Lower leg skin (tissue), 3 donors: ENCODE data around the gene SON.

Source experiments
- POLR2A ChIP-seq, 2 donors: fragments of 450-650 bp; IDR thresholded peaks; one replicate each; pipeline ENCODE4 v1.6.1; 2016 to 2017; ENCODE audit warnings: antibody characterized with exemption in 2 of 2, mild to moderate bottlenecking in 1 of 2, moderate library complexity in 1 of 2
- TF ChIP-seq, protein P1 (sequence below), 3 donors: fragments of 450-650 bp; IDR thresholded peaks; one replicate each; pipeline ENCODE4 v1.5.1; 2016; ENCODE audit warnings: antibody characterized with exemption in 3 of 3, mild to moderate bottlenecking in 3 of 3, moderate library complexity in 2 of 3

GRCh38 chr21:33512481-33512880 is 30.4 kb upstream of the SON start:
- TF ChIP-seq, protein P1, sequence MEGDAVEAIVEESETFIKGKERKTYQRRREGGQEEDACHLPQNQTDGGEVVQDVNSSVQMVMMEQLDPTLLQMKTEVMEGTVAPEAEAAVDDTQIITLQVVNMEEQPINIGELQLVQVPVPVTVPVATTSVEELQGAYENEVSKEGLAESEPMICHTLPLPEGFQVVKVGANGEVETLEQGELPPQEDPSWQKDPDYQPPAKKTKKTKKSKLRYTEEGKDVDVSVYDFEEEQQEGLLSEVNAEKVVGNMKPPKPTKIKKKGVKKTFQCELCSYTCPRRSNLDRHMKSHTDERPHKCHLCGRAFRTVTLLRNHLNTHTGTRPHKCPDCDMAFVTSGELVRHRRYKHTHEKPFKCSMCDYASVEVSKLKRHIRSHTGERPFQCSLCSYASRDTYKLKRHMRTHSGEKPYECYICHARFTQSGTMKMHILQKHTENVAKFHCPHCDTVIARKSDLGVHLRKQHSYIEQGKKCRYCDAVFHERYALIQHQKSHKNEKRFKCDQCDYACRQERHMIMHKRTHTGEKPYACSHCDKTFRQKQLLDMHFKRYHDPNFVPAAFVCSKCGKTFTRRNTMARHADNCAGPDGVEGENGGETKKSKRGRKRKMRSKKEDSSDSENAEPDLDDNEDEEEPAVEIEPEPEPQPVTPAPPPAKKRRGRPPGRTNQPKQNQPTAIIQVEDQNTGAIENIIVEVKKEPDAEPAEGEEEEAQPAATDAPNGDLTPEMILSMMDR (IDR thresholded peaks at IDR 0.05), result no peak
- TF ChIP-seq POLR2A (IDR thresholded peaks at IDR 0.05), result no peak
